Upper lobe of left lung (tissue), 6 donors: ENCODE data around the gene ERGIC3. TPM values are rescaled to one million over a fixed set of nuclear protein-coding genes. Genes with fewer than 3 reads are reported as not detected.

ENCODE experiments used
- ATAC-seq, 2 donors: fragments of 200-7000 bp; cut with Tn5 transposase; one replicate each; pipeline ENCODE4 v1.9.1; 2022; ENCODE audit warnings: mild to moderate bottlenecking in 2 of 2, moderate library complexity in 2 of 2; ENCODE audit not compliant: low FRiP score in 2 of 2
- DNase-seq, 2 donors: peaks; one replicate each; pipeline ENCODE4 v3.0.0-alpha.2; 2019 to 2020
- H3K27ac ChIP-seq, 4 donors: fragments of 200-600 bp; sonication (generic); one replicate each; pipeline ENCODE4 v1.5.1; 2016 to 2019
- H3K27me3 ChIP-seq, 4 donors: fragments of 200-600 bp; sonication (generic); one replicate each; pipeline ENCODE4 v1.5.1; 2017 to 2019
- H3K36me3 ChIP-seq, 4 donors: fragments of 200-600 bp; sonication (generic); one replicate each; pipeline ENCODE4 v1.5.1; 2016 to 2019
- H3K4me1 ChIP-seq, 4 donors: fragments of 200-600 bp; sonication (generic); one replicate each; pipeline ENCODE4 v1.5.1; 2018 to 2019
- H3K4me3 ChIP-seq, 4 donors: fragments of 200-600 bp; sonication (generic); one replicate each; pipeline ENCODE4 v1.5.1; 2017 to 2019; ENCODE audit warnings: mild to moderate bottlenecking in 2 of 4, moderate library complexity in 1 of 4
- H3K9me3 ChIP-seq, 4 donors: fragments of 200-600 bp; sonication (generic); one replicate each; pipeline ENCODE4 v1.5.1; 2018 to 2019
- CTCF ChIP-seq, 6 experiments: fragments of 450-650 bp in 4 of 6; fragments of 200-600 bp in 2 of 6; sonication (generic) in 2 of 6; IDR thresholded peaks; one replicate each; pipeline ENCODE4 v1.5.1; 2016 to 2019; ENCODE audit warnings: antibody characterized with exemption in 6 of 6
- EP300 ChIP-seq, 4 donors: sonication (generic); formaldehyde crosslinking; IDR thresholded peaks; one replicate each; pipeline ENCODE4 v1.5.1; 2017; ENCODE audit warnings: antibody characterized with exemption in 4 of 4, control low read depth in 2 of 4
- POLR2A ChIP-seq, 4 donors: fragments of 450-650 bp; IDR thresholded peaks; one replicate each; pipeline ENCODE4 v1.5.1; 2016 to 2017; ENCODE audit warnings: antibody characterized with exemption in 4 of 4, mild to moderate bottlenecking in 2 of 4
- POLR2AphosphoS5 ChIP-seq, 2 donors: sonication (generic); formaldehyde crosslinking; IDR thresholded peaks; one replicate each; pipeline ENCODE4 v1.5.1; 2017; ENCODE audit warnings: antibody characterized with exemption in 2 of 2
- WGBS, 2 donors: methylation state at CpG; one replicate each; pipeline ENCODE4 v1.1.5; 2017 to 2018; 5-methylcytosine and 5-hydroxymethylcytosine counted together
- total RNA-seq, 6 donors: library from RNA; depleted of rRNA in 4 of 6; stranded (reverse); fragments of >200 nt in 4 of 6; gene quantifications; one replicate each; pipeline versions ENCODE4 v1.1.0 to v1.2.1, GENCODE V29; 2016 to 2021
- donor health status: DM: no; HTN: no; CAD: no; lungs with moderate emphysema.
- donor health status: DM: no; HTN: yes; CAD: no; lungs with severe emphysema.

ERGIC3 gene
- total RNA-seq, 6 donors from 2014 or later, result 115 to 223 (median 179) TPM

DNA sequence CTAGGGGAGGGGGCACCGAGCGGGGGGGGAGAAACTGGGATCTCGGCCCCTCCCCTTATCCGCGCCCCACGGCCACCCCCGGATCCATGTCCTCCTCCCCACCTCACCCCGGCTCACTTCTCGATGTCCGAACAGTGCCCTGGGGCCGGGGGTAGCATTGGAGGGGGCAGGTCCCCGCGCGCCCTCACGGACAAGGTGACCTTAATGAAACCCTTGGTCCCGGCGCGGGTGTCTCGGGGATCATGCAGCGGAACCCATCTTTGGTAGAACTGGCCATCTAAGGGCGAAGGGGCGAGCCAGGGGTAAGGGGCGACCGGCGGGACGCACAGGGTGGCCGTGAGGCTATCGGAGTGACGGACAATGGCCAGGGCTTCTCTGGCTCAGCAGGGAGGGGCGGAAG is 60.1 kb downstream of the ERGIC3 start:
- TF ChIP-seq POLR2A (IDR thresholded peaks at IDR 0.05) (no peak), EP300 (IDR thresholded peaks at IDR 0.05) (no peak), CTCF (IDR thresholded peaks at IDR 0.05) (no peak)
- no peak for DNase-seq
- Histone ChIP-seq H3K27ac (peak overlapping the region in 1 of 4 donors; percentile 49), H3K27me3 (peaks cover 0 to 10% (median 3%) of the 10 kb centered on the region in 4 donors), H3K9me3 (no peaks in the 10 kb centered on the region), H3K4me1 (peaks cover 13 to 21% (median 20%) of the 10 kb centered on the region in 4 donors), H3K36me3 (no peaks in the 10 kb centered on the region), H3K4me3 (peak overlapping the region; percentile 25 to 54 (median 44))
- WGBS, 2 donors, result 8 to 24% methylated on average over 5 to 22 of the region's 30 CpGs
- no peak for ATAC-seq

GRCh38 chr20:35602851-35603495 is 61.1 kb downstream of the ERGIC3 start:
- H3K27ac ChIP-seq, result no peak overlapping the region
- TF ChIP-seq POLR2A (IDR thresholded peaks at IDR 0.05) (no peak), POLR2AphosphoS5 (IDR thresholded peaks at IDR 0.05) (no peak), CTCF (IDR thresholded peaks at IDR 0.05) (no peak), EP300 (IDR thresholded peaks at IDR 0.05) (no peak)
- DNase-seq, result peak in 1 of 2 donors; percentile 70
- no peaks in the 10 kb centered on the region for H3K9me3 ChIP-seq
- no peaks in the 10 kb centered on the region for H3K36me3 ChIP-seq
- H3K4me1 ChIP-seq, result peaks cover 13 to 21% (median 20%) of the 10 kb centered on the region in 4 donors
- H3K27me3 ChIP-seq, result peaks cover 0 to 10% (median 3%) of the 10 kb centered on the region in 4 donors
- ATAC-seq, result no peak
- 94% methylated on average over 11 to 15 of the region's 15 CpGs for WGBS, 2 donors
- H3K4me3 ChIP-seq, result no peak overlapping the region

- 90 to 93% methylated on average over 11 of the region's 11 CpGs for WGBS, 2 donors
- no peak for DNase-seq
Observed at GRCh38 chr20:35603695-35604448, 62.0 kb downstream of the ERGIC3 start.

DNA sequence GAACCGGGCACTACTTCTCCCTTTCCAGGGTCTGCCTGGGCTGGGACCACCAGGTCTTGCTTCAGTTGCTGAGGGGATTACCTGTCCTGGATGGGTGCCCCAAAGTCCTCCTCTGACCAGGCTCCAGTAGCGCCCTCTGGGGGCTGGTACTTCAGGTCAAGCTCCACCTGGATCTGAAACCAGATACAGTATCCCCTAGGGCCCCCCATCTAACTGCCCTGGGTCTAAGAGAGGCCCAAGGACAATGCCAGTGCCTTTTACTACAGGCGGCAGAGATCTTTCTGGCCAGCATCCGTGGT is 62.5 kb downstream of the ERGIC3 start:
- 59 to 60% methylated on average over 3 to 4 of the region's 4 CpGs for WGBS, 2 donors
- peaks cover 13 to 21% (median 20%) of the 10 kb centered on the region in 4 donors for H3K4me1 ChIP-seq
- H3K27ac ChIP-seq, result no peak overlapping the region
- no peak for DNase-seq
- H3K9me3 ChIP-seq, result no peaks in the 10 kb centered on the region
- ATAC-seq, result no peak
- TF ChIP-seq POLR2A (IDR thresholded peaks at IDR 0.05), result no peak
- TF ChIP-seq CTCF (IDR thresholded peaks at IDR 0.05), result no peak
- no peak for TF ChIP-seq POLR2AphosphoS5 (IDR thresholded peaks at IDR 0.05)
- TF ChIP-seq EP300 (IDR thresholded peaks at IDR 0.05), result no peak
- H3K4me3 ChIP-seq, result no peak overlapping the region
- peaks cover 0 to 10% (median 3%) of the 10 kb centered on the region in 4 donors for H3K27me3 ChIP-seq
- H3K36me3 ChIP-seq, result no peaks in the 10 kb centered on the region

More at GRCh38 chr20:35603695-35604448, 62.0 kb downstream of the ERGIC3 start:
- peaks cover 13 to 21% (median 20%) of the 10 kb centered on the region in 4 donors for H3K4me1 ChIP-seq
- no peak overlapping the region for H3K27ac ChIP-seq
- H3K27me3 ChIP-seq, result peaks cover 0 to 10% (median 3%) of the 10 kb centered on the region in 4 donors
- TF ChIP-seq CTCF (IDR thresholded peaks at IDR 0.05) (no peak), POLR2A (IDR thresholded peaks at IDR 0.05) (no peak), EP300 (IDR thresholded peaks at IDR 0.05) (no peak), POLR2AphosphoS5 (IDR thresholded peaks at IDR 0.05) (no peak)
- no peak for ATAC-seq
- H3K4me3 ChIP-seq, result no peak overlapping the region
- no peaks in the 10 kb centered on the region for H3K36me3 ChIP-seq
- H3K9me3 ChIP-seq, result no peaks in the 10 kb centered on the region
